KBM-7 (cell line): Measurements from ENCODE around the gene RETN.

Source experiments
- DNase-seq: peaks from one replicate; pipeline ENCODE4 v3.0.0-alpha.2; 2015
- in situ Hi-C: fragments of 300-500 bp; cut with MboI; formaldehyde crosslinking; loops from 2 replicates; pipeline ENCODE4 v1.14.3; 2020; ENCODE audit warnings: low sequenced_read_pairs, low pct_unique_long_range_greater_than_20kb, mixed read lengths

The RETN gene

DNA sequence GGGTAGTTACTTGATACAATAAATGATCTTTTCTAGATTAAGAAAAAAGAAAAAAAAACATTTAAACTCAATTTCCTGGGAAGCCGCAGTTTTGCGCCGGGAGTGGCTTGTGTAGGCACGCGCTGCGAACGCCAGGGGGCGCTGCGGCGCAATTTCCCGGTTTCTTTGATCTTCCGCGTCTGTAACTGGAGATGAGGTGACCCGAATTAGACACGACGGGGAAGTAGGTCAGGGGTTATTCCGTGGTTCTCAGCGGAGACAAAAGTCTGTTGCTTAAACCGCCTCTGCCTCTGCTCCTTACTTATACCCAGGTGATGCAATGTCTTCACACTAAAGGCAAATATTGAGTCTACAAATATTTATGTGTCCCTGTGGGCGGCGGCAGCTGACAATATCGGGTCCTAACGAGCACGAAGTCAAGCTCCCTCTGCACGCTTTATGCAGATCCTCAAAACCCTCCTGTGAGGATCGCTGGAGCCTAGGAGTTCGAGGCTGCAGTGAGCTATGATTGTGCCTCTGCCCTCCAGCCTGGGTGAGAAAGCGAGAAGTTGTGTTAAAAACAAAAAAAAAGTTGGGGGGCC, 16.7 kb upstream of the RETN start:
- DNase-seq: peak; percentile 89
- in situ Hi-C loops: no loop called here

DNA sequence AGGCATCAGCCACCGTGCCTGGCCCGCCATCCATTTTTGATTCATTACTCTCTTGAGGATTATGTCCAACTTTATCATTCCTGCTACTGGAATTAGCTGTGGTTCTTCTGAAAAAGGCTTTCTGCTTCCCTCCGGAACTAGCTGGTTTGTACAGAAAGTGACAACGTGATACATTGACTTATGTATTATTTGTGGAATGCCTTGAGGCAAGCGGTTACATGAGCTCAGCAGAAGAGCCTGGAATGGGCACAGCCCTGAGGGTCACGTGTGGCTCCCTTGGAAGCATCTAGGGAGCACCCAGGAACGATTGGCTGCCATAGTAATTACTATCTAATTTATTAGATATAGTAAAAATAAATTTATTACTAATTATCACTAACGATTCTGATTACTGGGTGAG, 14.4 kb upstream of the RETN start:
- in situ Hi-C loops: no loop called here
- DNase-seq: no peak

DNA sequence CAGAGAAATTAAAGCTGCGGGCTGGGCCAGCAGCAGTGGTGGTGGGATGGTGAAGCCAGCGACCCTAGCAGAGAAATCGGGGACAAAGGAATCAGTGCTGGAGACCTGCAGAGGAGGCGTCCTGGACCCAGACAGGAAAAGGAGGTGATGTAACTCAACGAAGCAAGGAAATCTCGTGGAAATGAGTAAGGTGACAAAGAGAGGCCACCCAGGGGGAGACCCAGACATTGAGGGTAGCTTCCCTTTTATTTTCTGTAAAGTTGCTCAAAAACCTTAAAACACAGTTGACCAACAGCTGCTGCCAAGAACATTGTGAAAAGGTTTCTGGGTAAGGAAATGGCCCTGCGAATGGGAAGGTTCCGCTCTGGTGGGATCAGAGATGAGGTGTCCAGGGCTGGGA, 13.3 kb upstream of the RETN start:
- in situ Hi-C loops: no loop called here
- DNase-seq: no peak

DNA sequence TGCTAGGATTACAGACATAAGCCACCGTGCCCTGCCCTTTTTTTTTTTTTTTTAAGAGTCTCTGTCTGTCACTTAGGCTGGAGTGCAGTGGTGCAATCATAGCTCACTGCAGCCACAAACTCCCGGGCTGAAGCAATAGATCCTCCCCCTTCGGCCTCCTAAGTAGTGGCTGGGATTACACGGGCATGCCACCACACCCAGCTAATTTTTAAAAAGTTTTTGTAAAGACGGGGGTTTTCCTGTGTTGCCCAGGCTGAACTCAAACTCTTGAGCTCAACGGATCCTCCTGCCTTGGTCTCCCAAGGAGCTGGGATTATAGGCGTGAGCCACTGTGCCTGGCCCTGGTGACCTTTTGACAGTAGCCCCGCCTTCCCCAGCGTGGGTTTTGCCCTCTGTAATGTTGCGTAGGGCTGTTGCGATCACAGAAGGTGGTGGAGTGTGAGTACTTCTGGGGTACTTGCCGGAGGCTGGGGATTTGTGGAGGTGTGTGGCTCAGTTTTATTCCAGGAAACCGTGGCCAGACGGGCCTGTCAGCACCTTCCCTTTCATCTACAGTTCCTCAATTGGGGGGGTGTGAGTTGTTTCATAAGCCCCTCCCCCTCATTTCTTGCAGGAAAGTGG, 11.6 kb upstream of the RETN start:
- DNase-seq: peak; percentile 78
- in situ Hi-C loops: no loop called here

DNA sequence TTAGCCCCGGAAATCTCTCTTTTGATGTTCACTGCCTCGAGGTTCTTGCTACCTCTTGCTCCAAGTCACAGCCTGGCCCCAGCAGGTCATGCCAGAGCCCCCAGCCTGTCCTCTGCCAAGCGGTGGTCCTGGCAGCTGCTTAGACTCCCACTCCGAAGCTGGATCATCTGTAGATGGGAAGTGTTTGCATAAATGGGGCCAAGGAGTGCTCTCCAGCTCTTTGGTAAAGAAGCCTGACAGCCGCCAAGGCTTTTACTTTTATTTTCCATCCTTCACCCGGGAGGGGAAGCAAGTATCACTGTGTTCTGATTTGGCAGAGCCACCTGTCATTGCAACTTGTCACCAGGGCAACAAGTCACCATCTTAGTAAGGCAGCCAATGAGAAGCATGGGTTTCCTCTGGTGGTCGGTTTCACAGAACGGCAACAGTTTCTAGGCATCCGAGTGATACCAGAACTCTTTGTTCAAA, 10.6 kb upstream of the RETN start:
- in situ Hi-C loops: no loop called here
- no peak for DNase-seq

- in situ Hi-C loops: no loop called here
- no peak for DNase-seq
These were observed 6.9 kb upstream of the RETN start for GRCh38 chr19:7661744-7662538.

- DNase-seq: no peak
- in situ Hi-C loops: no loop called here
These were observed 6.2 kb upstream of the RETN start for GRCh38 chr19:7662657-7663056.

DNA sequence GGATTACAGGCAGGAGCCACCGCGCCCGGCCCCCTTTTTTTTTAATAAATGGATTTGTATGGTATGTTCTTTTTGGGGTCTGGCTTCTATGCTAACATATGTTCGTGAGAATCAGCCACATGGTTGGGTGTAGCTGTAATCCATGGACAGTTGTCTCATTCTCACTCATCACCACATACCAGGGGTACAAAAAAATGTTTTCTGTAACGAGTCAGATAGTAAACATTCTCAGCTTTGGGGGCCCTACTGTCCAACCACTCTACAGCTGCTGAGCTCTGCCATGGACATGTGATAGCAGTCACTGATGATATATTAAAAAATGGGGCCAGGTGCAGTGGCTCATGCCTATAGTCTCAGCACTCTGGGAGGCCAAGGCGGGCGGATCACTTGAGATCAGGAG, 5.1 kb upstream of the RETN start:
- DNase-seq: no peak
- in situ Hi-C loops: no loop called here

GRCh38 chr19:7665076-7665475, 3.8 kb upstream of the RETN start:
- DNase-seq: no peak
- in situ Hi-C loops: no loop called here

DNA sequence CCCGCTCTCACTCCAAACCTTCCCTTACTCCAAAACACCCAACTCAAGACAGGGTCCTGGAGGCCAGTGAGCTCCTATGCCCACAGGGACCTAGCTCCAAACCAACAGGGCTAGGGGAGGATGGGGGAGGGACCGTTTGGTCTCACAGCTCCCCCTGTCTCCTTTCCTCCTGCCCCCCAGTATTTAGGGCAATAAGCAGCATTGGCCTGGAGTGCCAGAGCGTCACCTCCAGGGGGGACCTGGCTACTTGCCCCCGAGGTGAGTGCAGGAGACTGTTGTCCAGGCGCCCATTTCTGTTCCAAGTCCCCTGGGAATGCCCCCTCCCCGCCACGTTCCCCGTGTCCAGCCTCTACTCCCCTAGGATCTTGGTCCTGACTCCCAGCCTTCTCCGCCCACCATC, 792 bp downstream of the RETN start:
- in situ Hi-C loops: no loop called here
- DNase-seq: no peak

GRCh38 chr19:7670150-7670783, 1.4 kb downstream of the RETN start:
- DNase-seq: no peak
- in situ Hi-C loops: no loop called here

DNA sequence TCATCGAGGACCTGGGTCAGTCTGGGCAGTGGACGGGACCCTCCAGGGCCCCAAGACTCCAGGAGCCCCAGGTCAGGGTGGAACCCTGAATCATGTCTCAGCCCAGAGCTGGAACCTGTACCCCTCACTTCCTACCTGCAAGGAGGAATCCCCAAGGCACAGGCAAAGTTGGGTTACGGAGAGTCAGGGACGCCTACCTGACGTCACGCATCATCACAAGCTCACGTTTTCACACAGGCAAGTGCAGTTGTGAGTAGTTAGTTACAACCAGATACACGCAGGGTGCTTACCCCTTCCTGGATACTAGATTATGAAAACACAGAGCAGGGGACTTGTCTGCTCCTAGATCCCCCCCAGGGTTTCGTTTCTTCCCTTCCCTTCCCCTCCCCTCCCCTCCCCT, 1.9 kb downstream of the RETN start:
- in situ Hi-C loops: no loop called here

DNA sequence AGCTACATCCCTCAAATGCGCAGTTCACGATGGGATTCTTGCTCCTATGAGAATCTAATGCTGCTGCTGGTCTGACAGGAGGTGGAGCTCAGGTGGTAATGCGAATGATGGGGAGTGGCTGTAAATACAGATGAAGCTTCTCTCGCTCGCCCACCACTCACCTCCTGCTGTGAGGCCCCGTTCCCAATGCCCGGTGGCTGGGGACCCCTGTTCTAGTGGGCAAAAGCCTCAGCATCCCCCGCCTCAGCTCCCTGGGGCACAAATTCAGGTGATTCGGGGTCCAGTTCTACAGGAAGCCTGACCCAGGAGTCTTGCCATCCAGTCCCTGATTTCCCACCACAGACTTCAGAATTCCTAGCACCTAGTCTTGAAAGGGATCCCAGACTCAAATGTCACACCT, 3.7 kb downstream of the RETN start:
- DNase-seq: no peak
- in situ Hi-C loops: no loop called here

More for the DNA sequence above, 1.9 kb downstream of the RETN start:
- DNase-seq: no peak

- DNase-seq: peak; percentile 90
- in situ Hi-C loops: no loop called here
These were observed 5.5 kb downstream of the RETN start for GRCh38 chr19:7674010-7675005.

DNA sequence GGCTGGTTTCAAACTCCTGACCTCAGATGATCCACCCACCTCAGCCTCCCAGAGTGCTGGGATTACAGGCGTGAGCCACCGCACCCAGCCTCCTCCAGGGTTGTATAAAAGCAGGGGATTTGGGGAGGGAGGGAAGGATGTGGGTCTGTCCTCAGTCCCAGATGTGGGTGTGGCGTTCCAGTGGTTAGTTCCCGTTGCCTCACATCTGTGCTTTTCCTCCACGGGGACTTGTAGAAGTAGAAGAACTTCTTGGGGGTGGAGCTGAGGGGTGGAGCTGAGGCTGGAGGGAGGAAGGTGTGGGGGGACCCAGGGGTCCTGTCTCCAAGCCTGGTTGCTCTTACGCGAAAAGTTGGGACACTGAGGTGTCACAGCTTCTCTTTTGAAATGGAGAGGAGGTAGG, 7.5 kb downstream of the RETN start:
- peak; percentile 90 for DNase-seq
- in situ Hi-C loops: no loop called here

- in situ Hi-C loops: no loop called here
- DNase-seq: no peak
These were observed 8.0 kb downstream of the RETN start, which contains the start of gene MCEMP1 for GRCh38 chr19:7676854-7677253. MCEMP1 (plus strand) TSS chr19:7677090; CDS start chr19:7677121, 31 bp downstream.

DNA sequence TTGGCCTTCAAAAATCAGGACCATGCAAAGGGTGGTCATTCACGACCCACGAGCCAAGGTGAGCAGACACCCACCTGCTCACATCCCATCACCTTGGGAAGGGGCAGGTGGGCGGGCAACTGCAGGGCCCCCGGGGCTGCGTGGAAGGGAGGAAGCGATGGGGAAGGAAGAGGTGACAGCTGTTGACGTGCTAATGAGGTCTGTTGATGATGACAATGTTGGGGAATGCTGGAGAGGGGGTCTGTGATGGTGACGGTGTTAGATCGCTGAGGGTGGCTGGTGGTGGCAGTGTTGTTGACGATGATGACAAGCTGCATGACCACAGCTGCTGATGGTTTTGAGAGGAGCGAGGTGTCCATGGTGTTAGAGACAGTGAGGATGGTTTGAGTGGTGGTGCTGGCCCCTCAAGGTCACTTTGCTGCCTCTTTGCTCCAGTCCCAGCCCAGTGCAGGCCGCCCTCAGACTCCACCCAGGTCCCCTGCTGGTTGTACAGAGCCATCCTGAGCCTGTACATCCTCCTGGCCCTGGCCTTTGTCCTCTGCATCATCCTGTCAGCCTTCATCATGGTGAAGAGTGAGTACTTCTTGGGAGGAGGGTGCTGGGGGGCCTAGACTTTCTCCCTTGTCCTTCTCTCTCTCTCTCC, 8.9 kb downstream of the RETN start:
- DNase-seq: no peak
- in situ Hi-C loops: no loop called here

- in situ Hi-C loops: no loop called here
- DNase-seq: peak; percentile 20
These were observed 10.3 kb downstream of the RETN start for GRCh38 chr19:7678971-7679751.
